ENCODE results near the gene SCN3B. TPM values are rescaled to one million over a fixed set of nuclear protein-coding genes. Genes with fewer than 3 reads are reported as not detected.

The SCN3B gene
- total and polyA plus RNA-seq, 9 of the 15 experiments (the other 6 are each of a cell fraction or from before 2014, with no cell fraction given) = 0.01 to 0.15 (median 0.04) TPM; not detected in 6

- TF ChIP-seq CTCF (IDR thresholded peaks at IDR 0.05 in 2 of 3, conservative IDR thresholded peaks at IDR 0.05 in 1 of 3; ENCODE audit: insufficient read depth in 2 of 3, low read depth in 1 of 3, low read length in 3 of 3) (peak in 2 of 3 experiments; percentile 17 to 33; a peak in 3 of 6 replicates), LEF1 (IDR thresholded peaks at IDR 0.05) (no peak), SAFB (IDR thresholded peaks at IDR 0.05; ENCODE audit: borderline replicate concordance, low read depth, low read length) (peak; percentile 60; the same call in 1 of the 2 replicates), HNRNPK (IDR thresholded peaks at IDR 0.05; ENCODE audit: low read depth, low read length, poor library complexity, severe bottlenecking) (no peak), TCFL5 (CRISPR knock-in tag; conservative IDR thresholded peaks at IDR 0.05) (no peak), NCOA6 (IDR thresholded peaks at IDR 0.05) (peak; percentile 85; the same call in 1 of the 2 replicates), ZNF253 (CRISPR knock-in tag; conservative IDR thresholded peaks at IDR 0.05) (no peak), MNT (conservative IDR thresholded peaks at IDR 0.05) (peak in 1 of 2 experiments; percentile 71; a peak in 2 of 4 replicates), MIER1 (IDR thresholded peaks at IDR 0.05; ENCODE audit: low read depth) (peak; percentile 90), SIN3A (IDR thresholded peaks at IDR 0.05; ENCODE audit: borderline replicate concordance in 2 of 2, control insufficient read depth in 1 of 2, low read depth in 2 of 2, low read length in 2 of 2) (peak; percentile 65 to 96; a peak in 3 of 4 replicates), HIVEP1 (CRISPR knock-in tag; IDR thresholded peaks at IDR 0.05) (no peak), ARID4B (CRISPR knock-in tag; IDR thresholded peaks at IDR 0.05) (peak; percentile 75), ZBTB33 (CRISPR knock-in tag; IDR thresholded peaks at IDR 0.05) (no peak), TFAP4 (CRISPR knock-in tag; IDR thresholded peaks at IDR 0.05; ENCODE audit: borderline replicate concordance) (peak; percentile 52; the same call in 1 of the 2 replicates), XRCC5 (IDR thresholded peaks at IDR 0.05; ENCODE audit: low read depth, low read length) (no peak)
These were observed 428 bp downstream of the SCN3B start (continued) for GRCh38 chr11:123653827-123654565.
